ENCODE data around the gene DTD2. TPM values are rescaled to one million over a fixed set of nuclear protein-coding genes. Genes with fewer than 3 reads are reported as not detected.

DTD2 gene
- total RNA-seq, 1 experiment from 2014 or later: 36.0 TPM

DNA sequence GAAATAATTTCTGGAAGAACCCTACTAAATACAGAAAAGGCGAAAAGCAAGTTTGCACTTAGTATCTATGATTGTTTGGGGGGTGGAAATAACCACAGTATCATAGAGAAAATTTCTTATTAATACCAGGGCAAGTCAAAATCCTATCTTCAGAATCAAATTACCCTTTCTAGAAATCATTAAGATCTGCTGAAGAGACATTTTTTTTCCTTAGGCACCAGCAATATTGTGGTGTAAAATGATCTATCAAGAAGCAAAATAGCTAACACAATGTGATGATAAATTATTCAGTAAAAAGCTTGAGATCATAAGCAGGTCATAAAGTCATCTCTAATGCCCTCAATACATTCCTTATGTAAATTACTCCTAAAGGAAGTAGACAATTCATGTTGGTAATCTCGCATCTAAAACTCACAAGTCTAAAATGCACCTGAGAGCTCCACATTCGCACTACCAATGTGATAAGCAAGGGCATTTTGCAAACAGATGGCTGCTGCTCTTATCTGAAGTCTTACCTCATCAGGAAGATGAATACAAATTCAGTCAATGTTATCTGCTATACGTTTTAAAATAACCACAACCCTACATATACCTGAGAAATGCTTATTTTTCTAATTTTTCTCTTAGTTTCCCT lies 51.6 kb downstream of the DTD2 start:
- DNase-seq (ENCODE audit: low read depth): no peak

- no peak for DNase-seq (ENCODE audit: low read depth)
Observed at GRCh38 chr14:31405106-31405505, 52.2 kb downstream of the DTD2 start.

DNA sequence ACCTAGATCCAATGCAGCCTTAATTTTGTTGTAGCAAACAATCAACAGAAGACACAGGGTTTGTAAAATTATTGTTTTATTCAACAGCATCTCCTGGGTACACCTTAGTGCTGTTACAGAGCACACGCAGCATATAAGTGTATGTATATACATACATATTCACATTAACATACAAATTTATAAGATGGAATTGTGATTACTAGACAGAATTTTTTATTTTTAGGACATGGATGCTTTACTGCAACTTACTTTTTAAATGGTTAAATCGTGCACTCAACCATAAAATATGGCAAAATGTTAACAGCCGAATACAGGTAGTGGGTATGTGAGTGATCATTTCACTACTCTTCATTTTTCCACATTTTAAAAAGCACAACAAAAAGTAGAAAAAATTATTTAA lies 53.6 kb downstream of the DTD2 start:
- DNase-seq (ENCODE audit: low read depth): no peak

DNA sequence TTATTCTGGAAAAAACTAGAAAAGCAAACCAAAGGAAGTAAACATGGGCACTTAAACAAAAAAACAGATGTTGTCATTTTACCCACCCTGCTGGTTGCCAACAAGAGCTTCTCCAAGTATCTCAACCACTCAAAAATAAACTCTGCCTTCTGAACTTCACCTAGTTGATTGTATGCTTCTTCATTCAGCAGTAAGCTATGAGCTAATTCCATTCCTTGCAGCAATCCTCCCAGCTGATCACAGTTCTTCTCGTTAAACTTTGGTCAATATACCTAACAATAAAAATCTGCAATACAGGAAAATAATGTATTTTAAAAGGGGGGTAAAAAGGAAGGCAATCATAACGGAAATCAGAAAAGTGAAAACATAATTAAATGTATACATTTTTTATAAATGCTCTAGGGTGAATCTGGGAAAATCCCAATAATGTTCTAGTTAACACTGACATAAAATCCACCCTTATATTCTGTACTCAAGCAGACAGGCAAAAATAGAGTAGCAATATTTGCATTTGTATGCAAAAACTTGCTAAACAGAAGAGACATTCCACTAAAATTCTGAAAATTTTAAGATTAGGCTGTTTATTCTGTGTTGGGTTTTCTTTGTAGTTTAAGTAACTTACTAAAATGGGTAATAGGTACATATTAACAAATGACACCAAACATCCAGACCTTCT lies 54.4 kb downstream of the DTD2 start:
- DNase-seq (ENCODE audit: low read depth): no peak

GRCh38 chr14:31401369-31401932 lies 55.9 kb downstream of the DTD2 start:
- no peak for DNase-seq (ENCODE audit: low read depth)

DNA sequence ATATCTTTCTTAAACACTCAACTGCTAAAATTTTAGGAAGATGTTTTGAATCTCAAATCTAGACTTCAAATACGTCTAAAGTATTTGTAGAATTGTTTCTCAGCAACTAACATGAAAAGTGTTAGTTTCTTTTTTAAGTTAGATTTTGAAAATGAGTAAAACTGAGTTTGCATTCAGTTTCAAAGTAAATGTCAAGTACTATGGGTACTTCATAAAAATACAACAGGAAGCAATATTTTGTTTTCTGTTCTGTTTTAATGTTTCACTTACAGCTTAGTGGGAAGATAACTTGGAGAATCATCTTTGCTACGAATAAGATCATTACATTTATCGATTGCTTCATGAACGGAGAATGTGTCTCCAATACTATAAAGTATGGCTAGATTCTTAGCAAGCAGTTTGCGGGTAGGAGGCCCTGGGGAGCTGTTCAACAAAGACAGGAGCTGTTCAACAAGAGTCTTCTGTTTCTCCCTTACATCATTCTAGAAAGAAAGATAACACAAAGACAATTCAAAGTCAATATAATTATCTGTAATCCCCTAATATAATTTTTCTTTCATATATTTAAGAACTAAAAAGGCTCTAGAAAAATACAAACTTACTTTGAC lies 57.2 kb downstream of the DTD2 start:
- DNase-seq (ENCODE audit: low read depth): no peak

Other genes with a start within 250 kb of the DTD2 start
- gene HECTD1, start 249.7 kb downstream of the DTD2 start, total RNA-seq (2014; rRNA removed): 121 and 123 TPM in 2 replicates
- gene HEATR5A, start 37.0 kb downstream of the DTD2 start, total RNA-seq (2014; rRNA removed): 14.2 and 16.5 TPM in 2 replicates
- gene GPR33, start 30.5 kb upstream of the DTD2 start, total RNA-seq (2014; rRNA removed): not detected in 2 replicates
- gene NUBPL, start 103.9 kb upstream of the DTD2 start, total RNA-seq (2014; rRNA removed): 12.0 and 15.9 TPM in 2 replicates